ENCODE measurements around the gene LGALS12.
"Not testable (repeated sequence)": the region's sequence is repeated elsewhere in the genome, so short reads cannot be mapped to it uniquely, and the experiment has no call there.

The LGALS12 gene

DNA sequence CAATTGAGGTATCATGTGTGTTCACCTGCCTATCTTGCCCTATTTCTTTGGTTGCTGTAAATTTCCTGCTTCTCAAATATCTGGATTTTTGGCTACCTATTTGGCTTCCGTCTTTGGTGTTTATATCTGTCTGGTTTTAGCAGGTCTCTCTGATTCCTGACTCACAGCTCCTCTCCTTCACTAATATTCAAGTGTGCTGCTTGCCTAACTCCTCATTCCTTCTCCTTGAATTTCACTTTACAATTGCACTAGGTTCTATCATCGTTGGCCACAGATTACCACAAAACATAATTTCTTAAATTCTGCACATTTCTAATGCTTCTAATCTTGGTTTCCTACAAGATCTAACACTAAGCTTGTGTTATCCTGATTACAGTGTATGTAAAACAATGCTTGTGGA, 36.6 kb downstream of the LGALS12 start:
- DNase-seq; H3K27ac ChIP-seq (ENCODE audit: insufficient read depth in 1 of 2, low read depth in 1 of 2, low read length in 2 of 2, poor library complexity in 1 of 2, severe bottlenecking in 2 of 2); H3K4me3 ChIP-seq (ENCODE audit: control insufficient read depth in 1 of 7, extremely low read depth in 1 of 7, insufficient read depth in 4 of 7, low read depth in 2 of 7, low read length in 6 of 7); CTCF ChIA-PET; H3K27me3 ChIP-seq (replicated peaks in 2 of 5; ENCODE audit: control insufficient read depth in 4 of 5, insufficient read depth in 5 of 5, low read length in 4 of 5); H3K9me3 ChIP-seq (ENCODE audit: control extremely low read depth in 1 of 5, control insufficient read depth in 4 of 5, insufficient read depth in 2 of 5, low read depth in 1 of 5, low read length in 4 of 5): not testable (repeated sequence)
- H3K4me1 ChIP-seq (ENCODE audit: control extremely low read depth in 1 of 4, control insufficient read depth in 4 of 4, insufficient read depth in 4 of 4, low read length in 3 of 4), result peaks cover 0 to 12% (median 8%) of the 10 kb centered on the region in 4 experiments
- 60% methylated on average over 1 of the region's 2 CpGs for WGBS (ENCODE audit: insufficient coverage)
- POLR2A ChIA-PET, result interaction anchor here (0.6 kb wide), 1 partner anchor 96 kb away, joined by 3 read pairs; no protein-coding TSS in a partner anchor
- peaks cover 0 to 38% (median 10%) of the 10 kb centered on the region in 4 experiments for H3K36me3 ChIP-seq (ENCODE audit: control insufficient read depth in 4 of 4, insufficient read depth in 4 of 4, low read length in 3 of 4)

DNA sequence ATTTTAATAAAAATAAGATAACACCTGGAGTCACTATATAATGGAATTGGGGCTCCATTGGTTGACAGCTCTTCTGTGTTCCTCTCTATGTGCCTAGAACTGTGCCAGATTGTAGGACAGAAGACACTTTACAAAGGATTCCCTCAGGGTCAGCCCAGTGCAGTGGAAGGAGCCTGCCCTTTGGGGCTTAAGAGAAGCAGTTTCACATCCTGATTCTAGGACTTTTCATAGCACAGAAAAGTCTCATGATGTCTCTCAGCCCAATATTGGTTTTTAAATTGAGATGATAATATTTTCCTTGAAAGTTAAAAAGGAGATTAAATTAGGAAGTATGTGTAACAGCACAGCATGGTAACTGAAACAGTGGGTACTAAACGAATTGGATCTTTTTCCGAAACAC, 37.8 kb downstream of the LGALS12 start:
- 100% methylated on average over 2 of the region's 2 CpGs for WGBS (ENCODE audit: insufficient coverage)
- H3K4me3 ChIP-seq (ENCODE audit: control insufficient read depth in 1 of 7, extremely low read depth in 1 of 7, insufficient read depth in 4 of 7, low read depth in 2 of 7, low read length in 6 of 7), result no peak overlapping the region
- H3K4me1 ChIP-seq (ENCODE audit: control extremely low read depth in 1 of 4, control insufficient read depth in 4 of 4, insufficient read depth in 4 of 4, low read length in 3 of 4), result no peaks in the 10 kb centered on the region
- CTCF ChIA-PET, result interaction anchor here (1.6 to 2.0 kb wide), 2 partner anchors 9 to 23 kb away, joined by 5 read pairs; no protein-coding TSS in a partner anchor
- H3K9me3 ChIP-seq (ENCODE audit: control extremely low read depth in 1 of 5, control insufficient read depth in 4 of 5, insufficient read depth in 2 of 5, low read depth in 1 of 5, low read length in 4 of 5), result no peaks in the 10 kb centered on the region
- POLR2A ChIA-PET, result no interaction called here
- no peak for DNase-seq
- no peak overlapping the region for H3K27ac ChIP-seq (ENCODE audit: insufficient read depth in 1 of 2, low read depth in 1 of 2, low read length in 2 of 2, poor library complexity in 1 of 2, severe bottlenecking in 2 of 2)
- no peaks in the 10 kb centered on the region for H3K27me3 ChIP-seq (replicated peaks in 2 of 5; ENCODE audit: control insufficient read depth in 4 of 5, insufficient read depth in 5 of 5, low read length in 4 of 5)
- peaks cover 0 to 39% (median 11%) of the 10 kb centered on the region in 4 experiments for H3K36me3 ChIP-seq (ENCODE audit: control insufficient read depth in 4 of 4, insufficient read depth in 4 of 4, low read length in 3 of 4)

DNA sequence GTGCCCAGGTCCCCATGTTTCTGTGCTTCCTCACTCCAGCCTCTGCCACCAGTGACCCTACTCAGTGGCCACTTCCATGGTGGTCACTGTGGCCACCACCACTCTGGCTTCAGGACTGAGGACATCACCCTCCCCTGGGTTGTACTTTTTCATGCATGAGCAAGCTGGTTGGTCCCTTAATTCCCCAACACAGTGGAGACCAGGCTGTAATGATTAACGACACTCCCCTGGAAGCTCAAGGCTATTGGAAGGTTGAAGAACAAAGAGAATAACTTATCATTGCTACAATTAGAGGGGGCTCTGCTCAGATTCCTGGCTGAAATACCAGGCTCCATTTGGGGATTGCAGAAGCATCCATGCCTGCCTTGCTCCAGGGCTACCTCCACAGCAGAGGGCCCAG, 41.2 kb downstream of the LGALS12 start:
- Histone ChIP-seq H3K4me3 (ENCODE audit: control insufficient read depth in 1 of 7, extremely low read depth in 1 of 7, insufficient read depth in 4 of 7, low read depth in 2 of 7, low read length in 6 of 7) (no peak overlapping the region), H3K36me3 (ENCODE audit: control insufficient read depth in 4 of 4, insufficient read depth in 4 of 4, low read length in 3 of 4) (peaks cover 0 to 35% (median 11%) of the 10 kb centered on the region in 4 experiments), H3K27ac (ENCODE audit: insufficient read depth in 1 of 2, low read depth in 1 of 2, low read length in 2 of 2, poor library complexity in 1 of 2, severe bottlenecking in 2 of 2) (no peak overlapping the region), H3K9me3 (ENCODE audit: control extremely low read depth in 1 of 5, control insufficient read depth in 4 of 5, insufficient read depth in 2 of 5, low read depth in 1 of 5, low read length in 4 of 5) (no peaks in the 10 kb centered on the region), H3K27me3 (replicated peaks in 2 of 5; ENCODE audit: control insufficient read depth in 4 of 5, insufficient read depth in 5 of 5, low read length in 4 of 5) (no peaks in the 10 kb centered on the region), H3K4me1 (ENCODE audit: control extremely low read depth in 1 of 4, control insufficient read depth in 4 of 4, insufficient read depth in 4 of 4, low read length in 3 of 4) (peaks cover 0 to 6% (median 3%) of the 10 kb centered on the region in 4 experiments)
- ChIA-PET CTCF (interaction anchor here (0.9 kb wide), 1 partner anchor 9 kb away, joined by 4 read pairs; no protein-coding TSS in a partner anchor), POLR2A (no interaction called here)
- WGBS (ENCODE audit: insufficient coverage), result 80% methylated on average over 1 of the region's 1 CpG
- DNase-seq, result no peak

DNA sequence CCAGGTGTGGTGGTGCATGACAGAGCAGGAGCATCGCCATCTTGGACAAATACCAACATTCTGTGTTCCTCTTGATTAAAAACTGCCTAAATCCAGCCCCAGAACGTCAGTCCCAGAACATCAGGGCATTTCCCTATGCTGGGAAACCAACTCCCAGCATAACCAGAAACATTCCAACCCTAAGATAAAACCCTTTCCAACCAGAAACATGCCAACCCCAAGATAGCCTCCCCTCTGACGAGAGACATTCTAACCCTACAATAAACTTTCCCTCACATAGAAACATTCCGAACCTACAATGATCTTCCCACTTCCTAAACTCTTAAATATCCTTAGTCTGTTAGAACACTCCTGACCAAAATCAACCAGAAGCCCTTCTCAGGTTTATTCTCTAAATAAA, 42.3 kb downstream of the LGALS12 start:
- no peak overlapping the region for H3K4me3 ChIP-seq (ENCODE audit: control insufficient read depth in 1 of 7, extremely low read depth in 1 of 7, insufficient read depth in 4 of 7, low read depth in 2 of 7, low read length in 6 of 7)
- ChIA-PET POLR2A (no interaction called here), CTCF (no interaction called here)
- H3K9me3 ChIP-seq (ENCODE audit: control extremely low read depth in 1 of 5, control insufficient read depth in 4 of 5, insufficient read depth in 2 of 5, low read depth in 1 of 5, low read length in 4 of 5), result no peaks in the 10 kb centered on the region
- no peaks in the 10 kb centered on the region for H3K27me3 ChIP-seq (replicated peaks in 2 of 5; ENCODE audit: control insufficient read depth in 4 of 5, insufficient read depth in 5 of 5, low read length in 4 of 5)
- no peak for DNase-seq
- no peak overlapping the region for H3K27ac ChIP-seq (ENCODE audit: insufficient read depth in 1 of 2, low read depth in 1 of 2, low read length in 2 of 2, poor library complexity in 1 of 2, severe bottlenecking in 2 of 2)
- peaks cover 0 to 10% (median 5%) of the 10 kb centered on the region in 4 experiments for H3K4me1 ChIP-seq (ENCODE audit: control extremely low read depth in 1 of 4, control insufficient read depth in 4 of 4, insufficient read depth in 4 of 4, low read length in 3 of 4)
- H3K36me3 ChIP-seq (ENCODE audit: control insufficient read depth in 4 of 4, insufficient read depth in 4 of 4, low read length in 3 of 4), result peaks cover 0 to 35% (median 11%) of the 10 kb centered on the region in 4 experiments
- 100% methylated on average over 4 of the region's 4 CpGs for WGBS (ENCODE audit: insufficient coverage)

DNA sequence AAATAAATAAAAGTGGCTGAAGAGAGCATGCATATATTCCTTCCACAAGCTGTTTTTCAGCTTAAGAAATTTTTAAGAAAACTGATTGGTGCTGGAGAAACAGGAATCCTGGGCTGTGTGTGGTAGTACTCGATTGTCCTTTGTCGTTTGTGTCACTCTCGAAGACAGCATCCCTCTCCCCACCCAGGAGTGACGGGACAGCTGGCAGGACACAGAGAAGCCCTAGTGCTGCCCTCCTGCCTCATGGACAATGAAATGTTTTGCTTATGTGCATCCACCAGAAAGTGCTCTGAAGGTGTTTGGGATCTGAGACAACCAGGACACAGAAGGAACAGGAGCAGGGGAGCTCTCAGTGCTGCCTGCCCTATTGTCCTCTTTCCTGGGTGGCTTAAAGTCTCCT, 43.5 kb downstream of the LGALS12 start:
- Histone ChIP-seq H3K4me3 (ENCODE audit: control insufficient read depth in 1 of 7, extremely low read depth in 1 of 7, insufficient read depth in 4 of 7, low read depth in 2 of 7, low read length in 6 of 7) (no peak overlapping the region), H3K27me3 (replicated peaks in 2 of 5; ENCODE audit: control insufficient read depth in 4 of 5, insufficient read depth in 5 of 5, low read length in 4 of 5) (no peaks in the 10 kb centered on the region), H3K27ac (ENCODE audit: insufficient read depth in 1 of 2, low read depth in 1 of 2, low read length in 2 of 2, poor library complexity in 1 of 2, severe bottlenecking in 2 of 2) (no peak overlapping the region), H3K4me1 (ENCODE audit: control extremely low read depth in 1 of 4, control insufficient read depth in 4 of 4, insufficient read depth in 4 of 4, low read length in 3 of 4) (peaks cover 0 to 22% (median 15%) of the 10 kb centered on the region in 4 experiments), H3K36me3 (ENCODE audit: control insufficient read depth in 4 of 4, insufficient read depth in 4 of 4, low read length in 3 of 4) (peaks cover 0 to 30% (median 10%) of the 10 kb centered on the region in 4 experiments), H3K9me3 (ENCODE audit: control extremely low read depth in 1 of 5, control insufficient read depth in 4 of 5, insufficient read depth in 2 of 5, low read depth in 1 of 5, low read length in 4 of 5) (no peaks in the 10 kb centered on the region)
- CTCF ChIA-PET, result interaction anchor here (1.5 kb wide), 1 partner anchor 12 kb away, joined by 5 read pairs; the partner anchor contains the start of gene PLAAT4
- DNase-seq, result no peak
- WGBS (ENCODE audit: insufficient coverage), result 100% methylated on average over 2 of the region's 4 CpGs
- POLR2A ChIA-PET, result no interaction called here

DNA sequence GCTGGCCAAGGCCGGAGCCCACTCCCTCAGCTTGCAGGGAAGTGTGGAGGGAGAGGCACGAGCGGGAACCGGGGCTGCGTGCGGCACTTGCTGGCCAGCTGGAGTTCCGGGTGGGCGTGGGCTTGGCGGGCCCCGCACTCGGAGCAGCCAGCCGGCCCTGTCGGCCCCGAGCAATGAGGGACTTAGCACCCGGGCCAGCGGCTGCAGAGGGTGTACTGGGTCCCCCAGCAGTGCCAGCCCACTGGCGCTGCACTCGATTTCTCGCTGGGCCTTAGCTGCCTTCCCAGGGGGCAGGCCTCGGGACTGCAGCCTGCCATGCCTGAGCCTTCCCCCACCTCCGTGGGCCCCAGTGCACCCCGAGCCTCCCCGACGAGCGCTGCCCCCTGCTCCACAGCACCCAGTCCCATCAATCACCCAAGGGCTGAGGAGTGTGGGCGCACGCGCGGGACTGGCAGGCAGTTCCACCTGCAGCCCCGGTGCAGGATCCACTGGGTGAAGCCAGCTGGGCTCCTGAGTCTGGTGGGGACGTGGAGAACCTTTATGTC, 44.3 kb downstream of the LGALS12 start:
- WGBS (ENCODE audit: insufficient coverage), result 98% methylated on average over 14 of the region's 31 CpGs
- CTCF ChIA-PET, result interaction anchor here (1.5 to 1.8 kb wide), 3 partner anchors 12 to 15 kb away, joined by 3 to 5 read pairs (median 5); partner anchors contain the start of gene PLAAT4
- H3K4me1 ChIP-seq (ENCODE audit: control extremely low read depth in 1 of 4, control insufficient read depth in 4 of 4, insufficient read depth in 4 of 4, low read length in 3 of 4), result peaks cover 0 to 28% (median 18%) of the 10 kb centered on the region in 4 experiments
- H3K27me3 ChIP-seq (replicated peaks in 2 of 5; ENCODE audit: control insufficient read depth in 4 of 5, insufficient read depth in 5 of 5, low read length in 4 of 5); H3K9me3 ChIP-seq (ENCODE audit: control extremely low read depth in 1 of 5, control insufficient read depth in 4 of 5, insufficient read depth in 2 of 5, low read depth in 1 of 5, low read length in 4 of 5); H3K4me3 ChIP-seq (ENCODE audit: control insufficient read depth in 1 of 7, extremely low read depth in 1 of 7, insufficient read depth in 4 of 7, low read depth in 2 of 7, low read length in 6 of 7); DNase-seq; H3K27ac ChIP-seq (ENCODE audit: insufficient read depth in 1 of 2, low read depth in 1 of 2, low read length in 2 of 2, poor library complexity in 1 of 2, severe bottlenecking in 2 of 2): not testable (repeated sequence)
- POLR2A ChIA-PET, result interaction anchor here (1.5 kb wide), 1 partner anchor 14 kb away, joined by 3 read pairs; the partner anchor contains the start of gene PLAAT4
- H3K36me3 ChIP-seq (ENCODE audit: control insufficient read depth in 4 of 4, insufficient read depth in 4 of 4, low read length in 3 of 4), result peaks cover 0 to 23% (median 5%) of the 10 kb centered on the region in 4 experiments

All from common myeloid progenitor, CD34-positive (primary cell).